ENCODE measurements around the gene CTBP1. TPM values are rescaled to one million over a fixed set of nuclear protein-coding genes. Genes with fewer than 3 reads are reported as not detected.

The CTBP1 gene
- total and polyA plus RNA-seq, 2 donors (not counting 1 experiment from before 2014, with no cell fraction given): 212 to 343 TPM

DNA sequence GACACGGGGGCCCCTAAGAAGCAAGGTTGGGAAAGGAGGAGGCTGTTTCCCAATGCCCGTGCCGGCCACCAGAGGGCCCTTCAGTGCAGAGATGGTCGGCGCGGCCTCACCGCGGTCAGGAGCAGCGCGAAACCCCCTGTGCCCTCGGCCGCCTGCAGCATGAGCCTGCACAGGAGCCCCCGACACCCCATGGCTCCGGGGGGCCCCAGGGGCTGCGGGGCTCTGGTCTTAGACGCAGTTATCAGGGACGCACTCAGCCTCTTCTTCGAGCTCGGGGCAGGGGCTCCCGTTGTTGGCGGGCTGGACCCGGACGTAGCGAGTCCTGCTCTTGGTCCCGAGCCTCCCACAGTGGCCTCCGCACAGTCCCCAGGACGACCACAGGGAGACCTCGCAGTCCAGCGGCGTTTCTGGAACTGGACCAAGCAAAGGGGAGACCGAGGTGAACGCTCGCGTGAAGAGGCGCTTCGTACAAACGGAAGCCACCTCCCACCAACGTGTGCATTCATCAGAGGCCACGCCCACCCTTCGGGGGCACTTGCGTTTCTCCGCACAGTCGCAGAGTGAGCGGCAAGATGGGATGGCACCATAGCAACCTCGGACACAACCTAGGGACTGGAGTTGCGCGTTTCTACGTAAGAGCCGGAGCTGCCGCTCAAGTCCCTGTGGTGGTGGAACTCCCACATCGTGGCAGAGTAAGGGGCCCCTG lies 81.5 kb downstream of the CTBP1 start:
- Histone ChIP-seq H3K4me2 (replicated peaks; ENCODE audit: low read depth, low read length, poor library complexity, severe bottlenecking) (peak overlapping the region; percentile 89), H3K36me3 (replicated peaks in 1 of 2; ENCODE audit: control extremely low read depth in 1 of 2, control insufficient read depth in 1 of 2, extremely low read depth in 1 of 2, insufficient read depth in 2 of 2, low read length in 1 of 2) (no peaks in the 10 kb centered on the region), H2AFZ (ENCODE audit: insufficient read depth, low read depth, low read length, poor library complexity, severe bottlenecking) (peak overlapping the region; percentile 96), H3K4me1 (ENCODE audit: control insufficient read depth in 2 of 2, insufficient read depth in 2 of 2, low read length in 2 of 2) (peaks cover 50 to 64% of the 10 kb centered on the region in 2 donors), H4K20me1 (ENCODE audit: control insufficient read depth, insufficient read depth, low read length, poor library complexity, severe bottlenecking) (peaks cover 7% of the 10 kb centered on the region), H3K4me3 (ENCODE audit: control extremely low read depth in 1 of 5, extremely low read depth in 1 of 5, insufficient read depth in 1 of 5, low read depth in 2 of 5, low read length in 4 of 5) (peak overlapping the region; percentile 67 to 97 (median 92)), H3K9me3 (ENCODE audit: control extremely low read depth in 1 of 3, control insufficient read depth in 2 of 3, insufficient read depth in 1 of 3, low read length in 2 of 3) (peaks cover 0 to 30% (median 8%) of the 10 kb centered on the region in 3 donors), H3K79me2 (ENCODE audit: control insufficient read depth, insufficient read depth, low read length) (peaks cover 25% of the 10 kb centered on the region), H3K27me3 (replicated peaks in 1 of 4; ENCODE audit: control extremely low read depth in 1 of 4, control insufficient read depth in 3 of 4, insufficient read depth in 4 of 4, low read length in 3 of 4) (peaks cover 0 to 20% (median 9%) of the 10 kb centered on the region in 4 experiments), H3K27ac (ENCODE audit: low read length in 2 of 2) (peak overlapping the region; percentile 73 to 79), H3K9ac (ENCODE audit: low read length) (peak overlapping the region; percentile 91)
- ATAC-seq (ENCODE audit: low read depth) (peak; percentile 84), DNase-seq (peak; percentile 94)
- H3K27ac Mint-ChIP-seq: peak overlapping the region; percentile 79
- peak overlapping the region; percentile 86 for H3K4me3 Mint-ChIP-seq
- intact Hi-C loops (cut with micrococcal nuclease): loop anchor here (1.0 to 2.0 kb wide), 9 partner anchors 34 to 184 kb away; partner anchors contain the start of genes CTBP1, MAEA and UVSSA
- peaks cover 3% of the 10 kb centered on the region for H3K27me3 Mint-ChIP-seq
- peaks cover 54% of the 10 kb centered on the region for H3K4me1 Mint-ChIP-seq
- POLR2A ChIA-PET: interaction anchor here (0.6 to 2.5 kb wide), 5 partner anchors 34 to 179 kb away, joined by 3 to 7 read pairs (median 5); partner anchors contain the start of genes CTBP1 and UVSSA
- no peaks in the 10 kb centered on the region for H3K9me3 Mint-ChIP-seq (ENCODE audit: insufficient read depth)
- WGBS (ENCODE audit: insufficient coverage): 2% methylated on average over 51 of the region's 51 CpGs
- CTCF ChIA-PET: interaction anchor here (0.7 to 3.4 kb wide), 22 partner anchors 9 to 189 kb away, joined by 3 to 33 read pairs (median 5); partner anchors contain the start of genes CTBP1, MAEA and UVSSA
- no peak for TF ChIP-seq EZH2 (IDR thresholded peaks at IDR 0.05; ENCODE audit: borderline replicate concordance, insufficient read depth, low read depth, low read length, poor library complexity, severe bottlenecking)
- TF ChIP-seq, protein P1, sequence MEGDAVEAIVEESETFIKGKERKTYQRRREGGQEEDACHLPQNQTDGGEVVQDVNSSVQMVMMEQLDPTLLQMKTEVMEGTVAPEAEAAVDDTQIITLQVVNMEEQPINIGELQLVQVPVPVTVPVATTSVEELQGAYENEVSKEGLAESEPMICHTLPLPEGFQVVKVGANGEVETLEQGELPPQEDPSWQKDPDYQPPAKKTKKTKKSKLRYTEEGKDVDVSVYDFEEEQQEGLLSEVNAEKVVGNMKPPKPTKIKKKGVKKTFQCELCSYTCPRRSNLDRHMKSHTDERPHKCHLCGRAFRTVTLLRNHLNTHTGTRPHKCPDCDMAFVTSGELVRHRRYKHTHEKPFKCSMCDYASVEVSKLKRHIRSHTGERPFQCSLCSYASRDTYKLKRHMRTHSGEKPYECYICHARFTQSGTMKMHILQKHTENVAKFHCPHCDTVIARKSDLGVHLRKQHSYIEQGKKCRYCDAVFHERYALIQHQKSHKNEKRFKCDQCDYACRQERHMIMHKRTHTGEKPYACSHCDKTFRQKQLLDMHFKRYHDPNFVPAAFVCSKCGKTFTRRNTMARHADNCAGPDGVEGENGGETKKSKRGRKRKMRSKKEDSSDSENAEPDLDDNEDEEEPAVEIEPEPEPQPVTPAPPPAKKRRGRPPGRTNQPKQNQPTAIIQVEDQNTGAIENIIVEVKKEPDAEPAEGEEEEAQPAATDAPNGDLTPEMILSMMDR (IDR thresholded peaks at IDR 0.05): peak; percentile 96
